Measurements from ENCODE around the gene SCAMP4. TPM values are rescaled to one million over a fixed set of nuclear protein-coding genes. Genes with fewer than 3 reads are reported as not detected.
"Not testable (repeated sequence)": the region's sequence is repeated elsewhere in the genome, so short reads cannot be mapped to it uniquely, and the experiment has no call there.

Gene SCAMP4
- polyA plus RNA-seq, 4 donors: 31.3 to 39.4 (median 36.0) TPM

GRCh38 chr19:1877280-1877660 lies 27.9 kb upstream of the SCAMP4 start:
- H3K4me3 ChIP-seq (ENCODE audit: low read depth in 1 of 3, low read length in 3 of 3); H3K27ac ChIP-seq (ENCODE audit: low read depth in 1 of 3, low read length in 2 of 3); DNase-seq; H3K9me3 ChIP-seq (ENCODE audit: control insufficient read depth in 2 of 2, insufficient read depth in 1 of 2, low read depth in 1 of 2, low read length in 1 of 2); H3K27me3 ChIP-seq (ENCODE audit: control insufficient read depth in 3 of 3, insufficient read depth in 3 of 3, low read length in 3 of 3); H3K4me1 ChIP-seq (ENCODE audit: control insufficient read depth in 3 of 3, insufficient read depth in 2 of 3, low read depth in 1 of 3, low read length in 2 of 3); FAIRE-seq: not testable (repeated sequence)
- peaks cover 0 to 39% (median 0%) of the 10 kb centered on the region in 3 donors for H3K36me3 ChIP-seq (ENCODE audit: control insufficient read depth in 3 of 3, insufficient read depth in 2 of 3, low read depth in 1 of 3, low read length in 3 of 3)
- WGBS, 3 donors: 42 to 60% (median 47%) methylated on average over 31 to 40 of the region's 47 CpGs

GRCh38 chr19:1878583-1878982 lies 26.6 kb upstream of the SCAMP4 start:
- 75 to 82% (median 80%) methylated on average over 7 to 8 of the region's 8 CpGs for WGBS, 3 donors
- H3K27me3 ChIP-seq (ENCODE audit: control insufficient read depth in 3 of 3, insufficient read depth in 3 of 3, low read length in 3 of 3); H3K4me3 ChIP-seq (ENCODE audit: low read depth in 1 of 3, low read length in 3 of 3); H3K27ac ChIP-seq (ENCODE audit: low read depth in 1 of 3, low read length in 2 of 3); H3K9me3 ChIP-seq (ENCODE audit: control insufficient read depth in 2 of 2, insufficient read depth in 1 of 2, low read depth in 1 of 2, low read length in 1 of 2); DNase-seq; FAIRE-seq: not testable (repeated sequence)
- peaks cover 0 to 39% (median 0%) of the 10 kb centered on the region in 3 donors for H3K36me3 ChIP-seq (ENCODE audit: control insufficient read depth in 3 of 3, insufficient read depth in 2 of 3, low read depth in 1 of 3, low read length in 3 of 3)
- H3K4me1 ChIP-seq (ENCODE audit: control insufficient read depth in 3 of 3, insufficient read depth in 2 of 3, low read depth in 1 of 3, low read length in 2 of 3): peaks cover 0 to 11% (median 9%) of the 10 kb centered on the region in 3 donors

GRCh38 chr19:1879982-1880381 lies 25.2 kb upstream of the SCAMP4 start:
- DNase-seq; FAIRE-seq; H3K27me3 ChIP-seq (ENCODE audit: control insufficient read depth in 3 of 3, insufficient read depth in 3 of 3, low read length in 3 of 3); H3K27ac ChIP-seq (ENCODE audit: low read depth in 1 of 3, low read length in 2 of 3); H3K4me3 ChIP-seq (ENCODE audit: low read depth in 1 of 3, low read length in 3 of 3); H3K9me3 ChIP-seq (ENCODE audit: control insufficient read depth in 2 of 2, insufficient read depth in 1 of 2, low read depth in 1 of 2, low read length in 1 of 2): not testable (repeated sequence)
- peaks cover 0 to 20% (median 5%) of the 10 kb centered on the region in 3 donors for H3K4me1 ChIP-seq (ENCODE audit: control insufficient read depth in 3 of 3, insufficient read depth in 2 of 3, low read depth in 1 of 3, low read length in 2 of 3)
- peaks cover 0 to 39% (median 0%) of the 10 kb centered on the region in 3 donors for H3K36me3 ChIP-seq (ENCODE audit: control insufficient read depth in 3 of 3, insufficient read depth in 2 of 3, low read depth in 1 of 3, low read length in 3 of 3)
- WGBS, 3 donors: 87 to 93% (median 88%) methylated on average over 12 to 17 of the region's 17 CpGs

- DNase-seq: no peak
- Histone ChIP-seq H3K9me3 (ENCODE audit: control insufficient read depth in 2 of 2, insufficient read depth in 1 of 2, low read depth in 1 of 2, low read length in 1 of 2) (no peaks in the 10 kb centered on the region), H3K36me3 (ENCODE audit: control insufficient read depth in 3 of 3, insufficient read depth in 2 of 3, low read depth in 1 of 3, low read length in 3 of 3) (peaks cover 0 to 39% (median 0%) of the 10 kb centered on the region in 3 donors), H3K27ac (ENCODE audit: low read depth in 1 of 3, low read length in 2 of 3) (no peak overlapping the region), H3K27me3 (ENCODE audit: control insufficient read depth in 3 of 3, insufficient read depth in 3 of 3, low read length in 3 of 3) (no peaks in the 10 kb centered on the region), H3K4me3 (ENCODE audit: low read depth in 1 of 3, low read length in 3 of 3) (no peak overlapping the region), H3K4me1 (ENCODE audit: control insufficient read depth in 3 of 3, insufficient read depth in 2 of 3, low read depth in 1 of 3, low read length in 2 of 3) (peaks cover 0 to 20% (median 5%) of the 10 kb centered on the region in 3 donors)
- FAIRE-seq: no peak
- WGBS, 3 donors: 86 to 92% (median 91%) methylated on average over 22 to 35 of the region's 35 CpGs
Observed at GRCh38 chr19:1880611-1881392, 24.4 kb upstream of the SCAMP4 start.

GRCh38 chr19:1881393-1882088 lies 23.7 kb upstream of the SCAMP4 start:
- DNase-seq: not testable (repeated sequence)
- peak overlapping the region in 1 of 3 donors; percentile 21 for H3K4me3 ChIP-seq (ENCODE audit: low read depth in 1 of 3, low read length in 3 of 3)
- peak overlapping the region; percentile 17 to 77 (median 18) for H3K27ac ChIP-seq (ENCODE audit: low read depth in 1 of 3, low read length in 2 of 3)

GRCh38 chr19:1882089-1882785 lies 23.0 kb upstream of the SCAMP4 start:
- FAIRE-seq (no peak), DNase-seq (peak in 1 of 2 donors; percentile 62)
- Histone ChIP-seq H3K4me1 (ENCODE audit: control insufficient read depth in 3 of 3, insufficient read depth in 2 of 3, low read depth in 1 of 3, low read length in 2 of 3) (peaks cover 0 to 13% (median 5%) of the 10 kb centered on the region in 3 donors), H3K4me3 (ENCODE audit: low read depth in 1 of 3, low read length in 3 of 3) (peak overlapping the region in 1 of 3 donors; percentile 90), H3K27me3 (ENCODE audit: control insufficient read depth in 3 of 3, insufficient read depth in 3 of 3, low read length in 3 of 3) (no peaks in the 10 kb centered on the region), H3K9me3 (ENCODE audit: control insufficient read depth in 2 of 2, insufficient read depth in 1 of 2, low read depth in 1 of 2, low read length in 1 of 2) (no peaks in the 10 kb centered on the region), H3K36me3 (ENCODE audit: control insufficient read depth in 3 of 3, insufficient read depth in 2 of 3, low read depth in 1 of 3, low read length in 3 of 3) (peaks cover 0 to 39% (median 0%) of the 10 kb centered on the region in 3 donors), H3K27ac (ENCODE audit: low read depth in 1 of 3, low read length in 2 of 3) (peak overlapping the region; percentile 18 to 77 (median 18))
- 66 to 82% (median 67%) methylated on average over 31 of the region's 31 CpGs for WGBS, 3 donors

More at GRCh38 chr19:1881393-1882088, 23.7 kb upstream of the SCAMP4 start:
- 75 to 84% (median 78%) methylated on average over 13 to 44 of the region's 44 CpGs for WGBS, 3 donors
- not testable (repeated sequence) for FAIRE-seq; H3K9me3 ChIP-seq (ENCODE audit: control insufficient read depth in 2 of 2, insufficient read depth in 1 of 2, low read depth in 1 of 2, low read length in 1 of 2); H3K27me3 ChIP-seq (ENCODE audit: control insufficient read depth in 3 of 3, insufficient read depth in 3 of 3, low read length in 3 of 3)
- Histone ChIP-seq H3K36me3 (ENCODE audit: control insufficient read depth in 3 of 3, insufficient read depth in 2 of 3, low read depth in 1 of 3, low read length in 3 of 3) (peaks cover 0 to 39% (median 0%) of the 10 kb centered on the region in 3 donors), H3K4me1 (ENCODE audit: control insufficient read depth in 3 of 3, insufficient read depth in 2 of 3, low read depth in 1 of 3, low read length in 2 of 3) (peaks cover 0 to 16% (median 5%) of the 10 kb centered on the region in 3 donors)

- Histone ChIP-seq H3K9me3 (ENCODE audit: control insufficient read depth in 2 of 2, insufficient read depth in 1 of 2, low read depth in 1 of 2, low read length in 1 of 2) (no peaks in the 10 kb centered on the region), H3K4me1 (ENCODE audit: control insufficient read depth in 3 of 3, insufficient read depth in 2 of 3, low read depth in 1 of 3, low read length in 2 of 3) (peaks cover 0 to 13% (median 5%) of the 10 kb centered on the region in 3 donors), H3K36me3 (ENCODE audit: control insufficient read depth in 3 of 3, insufficient read depth in 2 of 3, low read depth in 1 of 3, low read length in 3 of 3) (peaks cover 0 to 39% (median 0%) of the 10 kb centered on the region in 3 donors), H3K27ac (ENCODE audit: low read depth in 1 of 3, low read length in 2 of 3) (peak overlapping the region; percentile 18 to 77 (median 58)), H3K4me3 (ENCODE audit: low read depth in 1 of 3, low read length in 3 of 3) (peak overlapping the region in 2 of 3 donors; percentile 90 to 98), H3K27me3 (ENCODE audit: control insufficient read depth in 3 of 3, insufficient read depth in 3 of 3, low read length in 3 of 3) (no peaks in the 10 kb centered on the region)
- WGBS, 3 donors: 61 to 74% (median 66%) methylated on average over 25 of the region's 25 CpGs
- FAIRE-seq: no peak
- DNase-seq: no peak
Observed at GRCh38 chr19:1882786-1883692, 22.2 kb upstream of the SCAMP4 start.
